ENCODE data around the gene KIAA1958.

DNA sequence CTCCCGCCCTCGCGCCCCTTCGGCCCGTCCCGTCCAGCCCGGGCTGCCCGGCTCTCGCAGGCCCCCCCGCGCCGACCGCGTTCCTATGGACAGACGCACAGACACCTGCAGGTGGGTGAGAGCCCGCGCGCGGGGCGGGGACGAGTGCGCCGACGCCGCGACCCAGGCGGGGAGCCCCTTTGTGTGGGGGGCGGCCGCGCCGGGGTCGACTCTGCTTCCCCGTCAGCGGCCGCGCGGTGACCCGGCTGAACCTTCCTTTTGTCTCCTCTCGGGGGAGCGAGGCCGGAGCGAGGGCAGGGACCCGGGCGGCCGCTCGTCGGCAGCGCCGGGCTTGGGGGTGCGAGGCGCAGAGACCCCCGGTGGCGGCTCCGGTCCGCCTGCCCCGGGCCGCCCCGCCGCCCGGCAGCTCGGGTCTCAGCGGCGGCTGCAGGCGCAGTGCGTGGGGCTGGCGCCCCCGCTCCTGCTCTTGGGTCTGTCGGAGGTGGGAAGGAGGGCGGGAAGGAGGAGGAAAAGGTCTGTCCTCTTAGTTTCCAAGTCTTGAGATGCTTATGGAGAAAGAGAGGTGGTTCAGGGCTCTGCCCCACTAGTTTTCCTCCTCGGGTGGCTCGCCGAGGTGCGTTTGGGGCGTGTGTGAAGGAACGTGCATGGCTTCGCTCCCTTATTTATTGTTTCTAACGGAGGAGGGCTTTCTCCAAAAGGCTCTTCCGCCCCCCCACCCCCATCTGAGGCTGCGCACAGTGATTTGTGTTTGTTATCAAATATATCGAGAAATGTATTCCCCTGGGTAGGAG is 576 bp downstream of the KIAA1958 start:
- TF ChIP-seq POLR2A (IDR thresholded peaks at IDR 0.05) (no peak), CTCF (IDR thresholded peaks at IDR 0.05 in 4 of 5, conservative IDR thresholded peaks at IDR 0.05 in 1 of 5) (peak in 1 of 5 experiments; percentile 15)

Data from gastrocnemius medialis (tissue), 4 donors.